H1 (cell line): ENCODE data around the gene DPYD. TPM values are rescaled to one million over a fixed set of nuclear protein-coding genes. Genes with fewer than 3 reads are reported as not detected.

Experiments used
- CTCF ChIA-PET: fragments of 300-600 bp; sonication (Branson Sonifier 250); formaldehyde crosslinking; loops from one replicate; lab custom pipeline; 2021; ENCODE audit not compliant: partially characterized antibody; lab: Charles Lee
- POLR2A ChIA-PET: fragments of 300-600 bp; sonication (Branson Sonifier 250); formaldehyde crosslinking; loops from one replicate; lab custom pipeline; 2021; ENCODE audit warnings: inconsistent platforms; ENCODE audit not compliant: partially characterized antibody; lab: Charles Lee
- DNase-seq, 2 experiments: peaks; one replicate each; pipeline versions ENCODE4 v3.0.0 to v3.0.0-alpha.2; 2010 to 2022; ENCODE audit warnings: low spot score in 2 of 2, low read depth in 1 of 2, mixed read lengths in 1 of 2
- FAIRE-seq: peaks from 2 replicates; lab custom pipeline; 2011; peaks lifted over from hg19 to GRCh38; lab: Jason Lieb, UNC
- H2AFZ ChIP-seq: 2 replicates; pipeline ENCODE4 v1.8.1; 2012; ENCODE audit warnings: low read length, inconsistent platforms
- H2AK5ac ChIP-seq: 2 replicates; pipeline ENCODE4 v1.6.1; 2013; ENCODE audit warnings: low read depth, low read length
- H2BK120ac ChIP-seq: replicated peaks from 2 replicates; pipeline ENCODE3; 2013; ENCODE audit warnings: low read depth, low read length, inconsistent platforms
- H2BK12ac ChIP-seq: 2 replicates; pipeline ENCODE4 v1.6.1; 2013; ENCODE audit warnings: low read depth, low read length
- H2BK15ac ChIP-seq: 2 replicates; pipeline ENCODE4 v1.6.1; 2013; ENCODE audit warnings: low read length
- H2BK20ac ChIP-seq: 2 replicates; pipeline ENCODE4 v1.6.1; 2013; ENCODE audit warnings: low read length
- H2BK5ac ChIP-seq: 2 replicates; pipeline ENCODE4 v1.6.1; 2013; ENCODE audit warnings: low read depth, low read length
- H3K14ac ChIP-seq: 2 replicates; pipeline ENCODE4 v1.6.1; 2013; ENCODE audit warnings: inconsistent platforms; ENCODE audit not compliant: insufficient read length
- H3K18ac ChIP-seq: 2 replicates; pipeline ENCODE4 v1.6.1; 2013; ENCODE audit warnings: low read length; ENCODE audit errors: extremely low read depth
- H3K23ac ChIP-seq: 2 replicates; pipeline ENCODE4 v1.6.1; 2013; ENCODE audit warnings: inconsistent platforms; ENCODE audit not compliant: insufficient read length
- H3K23me2 ChIP-seq: 2 replicates; pipeline ENCODE4 v1.6.1; 2013; ENCODE audit warnings: low read depth, low read length
- H3K27ac ChIP-seq: 2 replicates; pipeline ENCODE4 v1.6.1; 2011; ENCODE audit warnings: low read depth, low read length, inconsistent platforms
- H3K27me3 ChIP-seq, 4 experiments: replicated peaks in 1 of 4; 1 replicate in 1 of 4; 2 replicates in 3 of 4; pipeline versions ENCODE4 v1.6.1 to v1.8.1; 2011 to 2013; ENCODE audit warnings: low read length in 3 of 4, mild to moderate bottlenecking in 3 of 4, inconsistent platforms in 2 of 4, mixed read lengths in 2 of 4, moderate library complexity in 1 of 4; ENCODE audit not compliant: control insufficient read depth in 3 of 4, insufficient read depth in 3 of 4; ENCODE audit errors: extremely low read depth in 1 of 4
- H3K36me3 ChIP-seq, 4 experiments: 2 replicates each; pipeline versions ENCODE4 v1.6.1 to v1.8.1; 2011 to 2013; ENCODE audit warnings: mild to moderate bottlenecking in 4 of 4, low read length in 3 of 4, moderate library complexity in 2 of 4, control low read depth in 1 of 4, inconsistent platforms in 1 of 4; ENCODE audit not compliant: insufficient read depth in 4 of 4, control insufficient read depth in 2 of 4
- H3K4ac ChIP-seq: replicated peaks from 2 replicates; pipeline ENCODE3; 2013; ENCODE audit warnings: low read length, low read depth, mixed read lengths, inconsistent platforms; ENCODE audit not compliant: insufficient read length
- H3K4me1 ChIP-seq, 4 experiments: replicated peaks in 1 of 4; 1 replicate in 1 of 4; 2 replicates in 3 of 4; pipeline versions ENCODE4 v1.6.1 to v1.8.1; 2011 to 2013; ENCODE audit warnings: low read length in 3 of 4, inconsistent platforms in 2 of 4, mixed read lengths in 1 of 4; ENCODE audit not compliant: insufficient read depth in 4 of 4, control insufficient read depth in 3 of 4
- H3K4me2 ChIP-seq, 2 experiments: 2 replicates each; pipeline versions ENCODE4 v1.6.1 to v1.8.1; 2011 to 2013; ENCODE audit warnings: low read depth in 2 of 2, low read length in 2 of 2, control low read depth in 1 of 2, inconsistent platforms in 1 of 2, mild to moderate bottlenecking in 1 of 2; ENCODE audit not compliant: insufficient read depth in 1 of 2
- H3K4me3 ChIP-seq, 4 experiments: fragments of 200-600, 300-600 bp in 1 of 4; sonication (generic), shearing (Covaris generic), sonication (Bioruptor Twin) in 1 of 4; 2 replicates each; pipeline versions ENCODE4 v1.5.1 to v1.8.1; 2011 to 2016; ENCODE audit warnings: low read length in 4 of 4, low read depth in 3 of 4, control low read depth in 2 of 4, inconsistent platforms in 2 of 4, mild to moderate bottlenecking in 2 of 4, mixed read lengths in 1 of 4, moderate library complexity in 1 of 4; ENCODE audit not compliant: insufficient read depth in 2 of 4; ENCODE audit errors: extremely low read depth in 1 of 4
- H3K56ac ChIP-seq: replicated peaks from 2 replicates; pipeline ENCODE3; 2013; ENCODE audit warnings: low read depth, mild to moderate bottlenecking, mixed read lengths, low read length, inconsistent platforms; ENCODE audit not compliant: insufficient read length
- H3K79me1 ChIP-seq: 2 replicates; pipeline ENCODE4 v1.6.1; 2013; ENCODE audit warnings: low read depth, low read length, control low read depth
- H3K79me2 ChIP-seq, 2 experiments: 2 replicates each; pipeline versions ENCODE4 v1.6.1 to v1.8.1; 2012 to 2013; ENCODE audit warnings: low read length in 2 of 2, mild to moderate bottlenecking in 2 of 2, inconsistent platforms in 1 of 2; ENCODE audit not compliant: insufficient read depth in 2 of 2, control insufficient read depth in 1 of 2
- H3K9ac ChIP-seq, 4 experiments: replicated peaks in 1 of 4; 1 replicate in 1 of 4; 2 replicates in 3 of 4; pipeline versions ENCODE4 v1.6.1 to v1.8.1; 2011 to 2013; ENCODE audit warnings: low read depth in 3 of 4, low read length in 3 of 4, control low read depth in 2 of 4, mild to moderate bottlenecking in 2 of 4, moderate library complexity in 2 of 4, inconsistent platforms in 1 of 4; ENCODE audit errors: extremely low read depth in 1 of 4
- H3K9me3 ChIP-seq, 2 experiments: 2 replicates each; pipeline versions ENCODE4 v1.6.1 to v1.8.1; 2012 to 2013; ENCODE audit warnings: mild to moderate bottlenecking in 2 of 2, moderate library complexity in 2 of 2, control low read depth in 1 of 2, inconsistent platforms in 1 of 2, low read depth in 1 of 2, low read length in 1 of 2, mixed read lengths in 1 of 2; ENCODE audit not compliant: insufficient read depth in 2 of 2
- H4K20me1 ChIP-seq, 2 experiments: replicated peaks in 1 of 2; 2 replicates each; pipeline versions ENCODE3 to v1.8.1; 2011 to 2013; ENCODE audit warnings: inconsistent platforms in 2 of 2, low read length in 2 of 2, mild to moderate bottlenecking in 1 of 2; ENCODE audit not compliant: insufficient read depth in 2 of 2, control insufficient read depth in 1 of 2
- H4K5ac ChIP-seq: 2 replicates; pipeline ENCODE4 v1.6.1; 2013; ENCODE audit warnings: low read length, low read depth, mixed read lengths, inconsistent platforms; ENCODE audit not compliant: insufficient read length
- H4K8ac ChIP-seq: 2 replicates; pipeline ENCODE4 v1.8.0; 2013; ENCODE audit warnings: mild to moderate bottlenecking, moderate library complexity, low read length, inconsistent platforms; ENCODE audit not compliant: insufficient read depth; ENCODE audit errors: extremely low read depth
- H4K91ac ChIP-seq: replicated peaks from 2 replicates; pipeline ENCODE3; 2013; ENCODE audit warnings: low read length, mixed read lengths, inconsistent platforms; ENCODE audit not compliant: insufficient read length
- ASH2L ChIP-seq: fragments of 200-600, 300-600 bp; sonication (generic); IDR thresholded peaks from one replicate; pipeline ENCODE4 v1.7.1; 2017; ENCODE audit warnings: low read length
- BRCA1 ChIP-seq: IDR thresholded peaks from 2 replicates; pipeline ENCODE4 v1.6.1; 2012; ENCODE audit warnings: low read depth, low read length, improper control_type of control experiment
- EZH2 ChIP-seq: fragments of 200-600 bp; sonication (generic); IDR thresholded peaks from 2 replicates; pipeline ENCODE4 v1.7.1; 2012; ENCODE audit warnings: low read depth, mild to moderate bottlenecking, moderate library complexity, low read length, inconsistent platforms; ENCODE audit not compliant: severe bottlenecking
- HDAC6 ChIP-seq: IDR thresholded peaks from one replicate; pipeline ENCODE4 v1.7.1; 2012; ENCODE audit warnings: low read depth, mild to moderate bottlenecking, inconsistent platforms, low read length, moderate library complexity
- JUND ChIP-seq: IDR thresholded peaks from 2 replicates; pipeline ENCODE4 v1.6.1; 2011; ENCODE audit warnings: mild to moderate bottlenecking, improper control_type of control experiment, low read length
- KDM4A ChIP-seq: IDR thresholded peaks from one replicate; pipeline ENCODE4 v1.7.1; 2012; ENCODE audit warnings: low read depth, mild to moderate bottlenecking, moderate library complexity, low read length, inconsistent platforms; ENCODE audit not compliant: severe bottlenecking
- KDM5A ChIP-seq: fragments of 200-600 bp; IDR thresholded peaks from 2 replicates; pipeline ENCODE4 v1.7.1; 2012; ENCODE audit warnings: mild to moderate bottlenecking, low read length, inconsistent platforms, mixed read lengths
- RAD21 ChIP-seq, 2 experiments: IDR thresholded peaks in 1 of 2; conservative IDR thresholded peaks in 1 of 2; 2 replicates each; pipeline ENCODE4 v1.6.1; 2011; ENCODE audit warnings: low read depth in 2 of 2, low read length in 2 of 2, improper control_type of control experiment in 1 of 2, inconsistent platforms in 1 of 2, mild to moderate bottlenecking in 1 of 2, moderate library complexity in 1 of 2
- SP2 ChIP-seq: IDR thresholded peaks from 2 replicates; pipeline ENCODE4 v1.6.1; 2012; ENCODE audit warnings: mild to moderate bottlenecking, low read length, inconsistent platforms
- SP4 ChIP-seq: IDR thresholded peaks from 2 replicates; pipeline ENCODE4 v1.6.1; 2012; ENCODE audit warnings: low read length, inconsistent platforms
- YY1 ChIP-seq: IDR thresholded peaks from 2 replicates; pipeline ENCODE4 v1.6.1; 2011; ENCODE audit warnings: low read depth, mild to moderate bottlenecking, low read length
- WGBS, 2 experiments: shearing (Covaris generic) in 1 of 2; methylation state at CpG; one replicate each; pipeline versions ENCODE4 v1.1.6 to v1.1.7; 2013 to 2015; ENCODE audit warnings: low lambda C conversion rate in 2 of 2, mixed read lengths in 2 of 2, inconsistent platforms in 1 of 2, low coverage in 1 of 2, missing lambda C conversion rate in 1 of 2; ENCODE audit not compliant: insufficient replicate concordance in 2 of 2, insufficient coverage in 1 of 2, insufficient read length in 1 of 2; ENCODE audit errors: extremely low coverage in 1 of 2, missing lambda C conversion rate in 1 of 2; 5-methylcytosine and 5-hydroxymethylcytosine counted together
- polyA plus RNA-seq, 7 experiments: library from polyadenylated mRNA; depleted of rRNA in 3 of 7; stranded (reverse) in 5 of 7; unstranded in 2 of 7; fragments of >200 nt in 5 of 7; fragments of 200-250 nt in 2 of 7; gene quantifications; 1 replicate in 5 of 7; 2 replicates in 1 of 7; 4 replicates in 1 of 7; pipeline versions ENCODE4 v1.2.1 to v1.2.3, GENCODE V29; 2011 to 2013; ENCODE audit warnings: missing spikeins in 2 of 7, mixed read lengths in 2 of 7
- total RNA-seq: library from RNA; stranded (reverse); fragmentation: NEBNext Ultra II Directional; extraction: Animal tissue kit (Norgen Biotek cat#: 25700); gene quantifications from 2 replicates; pipeline ENCODE4 v1.2.1, GENCODE V29; 2021
- TF ChIP-seq, protein P1 (sequence below): IDR thresholded peaks from 2 replicates; pipeline ENCODE4 v1.6.1; 2012; ENCODE audit warnings: inconsistent platforms
- TF ChIP-seq, protein P2 (sequence below): IDR thresholded peaks from 2 replicates; pipeline ENCODE4 v1.6.1; 2012; ENCODE audit warnings: inconsistent platforms

Gene DPYD
- total and polyA plus RNA-seq, 2 of the 8 experiments (the other 6 are each of a cell fraction or from before 2014, with no cell fraction given): 0.29 to 0.73 TPM

DNA sequence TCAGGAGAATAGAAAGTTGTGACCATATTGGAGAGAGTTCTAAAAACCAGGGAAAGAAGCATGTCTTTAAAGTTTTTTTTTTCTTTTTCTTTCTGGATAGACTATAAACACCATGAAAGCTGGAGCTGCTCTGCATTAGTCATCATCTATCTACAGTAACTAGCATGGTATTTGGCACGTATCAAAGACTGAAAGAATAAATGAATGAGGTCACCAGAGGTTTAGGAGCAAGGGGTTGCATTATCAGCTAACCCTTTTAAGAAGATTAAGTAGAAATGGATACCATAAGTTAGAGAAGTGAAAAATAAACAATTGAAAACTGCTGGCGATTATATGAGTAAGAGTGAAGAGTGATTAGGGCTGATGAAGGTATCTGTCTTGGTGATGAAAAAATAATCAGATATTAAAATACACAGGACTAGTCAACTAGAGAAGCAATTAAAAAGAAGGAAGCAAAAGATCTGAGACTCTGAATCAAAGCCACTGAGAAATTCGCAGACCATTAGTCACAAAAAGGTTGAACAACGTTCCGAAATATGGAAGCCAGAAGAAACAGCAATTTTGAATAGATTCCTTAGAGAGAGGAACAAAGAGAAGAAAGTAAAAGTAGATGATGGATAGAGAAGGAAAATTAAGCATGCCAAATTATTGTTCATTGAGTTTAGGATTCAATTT is 536.4 kb downstream of the DPYD start:
- Histone ChIP-seq H2BK5ac (no peak overlapping the region), H3K79me1 (no peaks in the 10 kb centered on the region), H3K4me1 (0 out of 7 replicates have a peak, but pooled peaks cover 0 to 2% (median under 1%) of the 10 kb centered on the region in 4 experiments), H3K56ac (no peak overlapping the region), H3K23me2 (no peaks in the 10 kb centered on the region), H2BK120ac (no peak overlapping the region), H4K91ac (no peak overlapping the region), H3K9me3 (no peaks in the 10 kb centered on the region), H2BK20ac (no peak overlapping the region), H2AFZ (no peak overlapping the region), H3K4me2 (no peak overlapping the region), H3K4ac (no peak overlapping the region), H4K20me1 (no peaks in the 10 kb centered on the region), H4K8ac (no peak overlapping the region), H4K5ac (no peak overlapping the region), H3K36me3 (no peaks in the 10 kb centered on the region), H3K4me3 (no peak overlapping the region), H3K9ac (no peak overlapping the region), H3K79me2 (no peaks in the 10 kb centered on the region), H3K23ac (no peak overlapping the region), H3K18ac (no peak overlapping the region), H3K27me3 (no peaks in the 10 kb centered on the region), H2BK15ac (no peak overlapping the region), H2BK12ac (no peak overlapping the region), H3K14ac (no peak overlapping the region), H2AK5ac (no peak overlapping the region), H3K27ac (no peak overlapping the region)
- DNase-seq (no peak), FAIRE-seq (no peak)
- ChIA-PET CTCF (interaction anchor here (0.6 to 1.2 kb wide), 2 partner anchors 129 to 140 kb away, joined by 3 to 4 read pairs; no protein-coding TSS in a partner anchor), POLR2A (no interaction called here)
- 92% methylated on average over 5 of the region's 5 CpGs; no CpG with 5 or more reads in 1 of the 2 experiments for WGBS, 2 experiments
- TF ChIP-seq SP4 (no peak), HDAC6 (no peak), SP2 (no peak), KDM5A (no peak), BRCA1 (no peak), ASH2L (no peak), JUND (no peak), KDM4A (no peak), RAD21 (IDR thresholded peaks at IDR 0.05 in 1 of 2, conservative IDR thresholded peaks at IDR 0.05 in 1 of 2; ENCODE audit: low read depth in 2 of 2, low read length in 2 of 2) (no peak), YY1 (no peak), EZH2 (no peak)
- TF ChIP-seq, protein P1, sequence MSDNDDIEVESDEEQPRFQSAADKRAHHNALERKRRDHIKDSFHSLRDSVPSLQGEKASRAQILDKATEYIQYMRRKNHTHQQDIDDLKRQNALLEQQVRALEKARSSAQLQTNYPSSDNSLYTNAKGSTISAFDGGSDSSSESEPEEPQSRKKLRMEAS: no peak
- TF ChIP-seq, protein P2, sequence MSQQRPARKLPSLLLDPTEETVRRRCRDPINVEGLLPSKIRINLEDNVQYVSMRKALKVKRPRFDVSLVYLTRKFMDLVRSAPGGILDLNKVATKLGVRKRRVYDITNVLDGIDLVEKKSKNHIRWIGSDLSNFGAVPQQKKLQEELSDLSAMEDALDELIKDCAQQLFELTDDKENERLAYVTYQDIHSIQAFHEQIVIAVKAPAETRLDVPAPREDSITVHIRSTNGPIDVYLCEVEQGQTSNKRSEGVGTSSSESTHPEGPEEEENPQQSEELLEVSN: no peak
